ENCODE results near the gene GGNBP2.

Gene GGNBP2

DNA sequence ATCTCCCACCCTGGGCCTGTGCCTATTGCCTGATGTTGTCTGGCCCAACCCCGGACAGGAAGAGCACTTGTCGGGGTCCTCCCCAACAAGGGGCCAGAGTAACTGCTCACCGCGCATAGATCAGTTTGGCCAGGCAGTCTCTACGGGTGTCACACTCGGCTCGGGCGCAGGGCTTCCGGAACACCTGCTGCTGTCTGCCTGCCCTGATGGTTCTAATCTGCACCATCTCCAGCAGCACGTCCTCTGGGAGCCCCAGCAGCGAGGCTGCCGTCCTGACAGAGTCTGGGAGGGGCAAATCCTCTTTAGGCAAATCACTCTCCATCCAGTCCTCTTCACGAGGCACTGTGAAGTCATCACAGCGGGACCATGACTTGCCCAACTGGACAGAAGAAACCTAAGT lies 34.1 kb upstream of the GGNBP2 start:
- H3K79me2 ChIP-seq (ENCODE audit: low read length): no peaks in the 10 kb centered on the region
- no peaks in the 10 kb centered on the region for H3K9me3 ChIP-seq (ENCODE audit: insufficient read depth, low read length)
- H3K36me3 ChIP-seq (replicated peaks; ENCODE audit: low read depth, low read length): peaks cover 7% of the 10 kb centered on the region
- H3K4me3 ChIP-seq (ENCODE audit: low read length): no peak overlapping the region
- no peak overlapping the region for H2AFZ ChIP-seq (ENCODE audit: low read depth, low read length)
- H3K27me3 ChIP-seq (ENCODE audit: low read depth, low read length): no peaks in the 10 kb centered on the region
- H4K20me1 ChIP-seq (ENCODE audit: insufficient read depth, low read length): no peaks in the 10 kb centered on the region
- TF ChIP-seq, protein P1, sequence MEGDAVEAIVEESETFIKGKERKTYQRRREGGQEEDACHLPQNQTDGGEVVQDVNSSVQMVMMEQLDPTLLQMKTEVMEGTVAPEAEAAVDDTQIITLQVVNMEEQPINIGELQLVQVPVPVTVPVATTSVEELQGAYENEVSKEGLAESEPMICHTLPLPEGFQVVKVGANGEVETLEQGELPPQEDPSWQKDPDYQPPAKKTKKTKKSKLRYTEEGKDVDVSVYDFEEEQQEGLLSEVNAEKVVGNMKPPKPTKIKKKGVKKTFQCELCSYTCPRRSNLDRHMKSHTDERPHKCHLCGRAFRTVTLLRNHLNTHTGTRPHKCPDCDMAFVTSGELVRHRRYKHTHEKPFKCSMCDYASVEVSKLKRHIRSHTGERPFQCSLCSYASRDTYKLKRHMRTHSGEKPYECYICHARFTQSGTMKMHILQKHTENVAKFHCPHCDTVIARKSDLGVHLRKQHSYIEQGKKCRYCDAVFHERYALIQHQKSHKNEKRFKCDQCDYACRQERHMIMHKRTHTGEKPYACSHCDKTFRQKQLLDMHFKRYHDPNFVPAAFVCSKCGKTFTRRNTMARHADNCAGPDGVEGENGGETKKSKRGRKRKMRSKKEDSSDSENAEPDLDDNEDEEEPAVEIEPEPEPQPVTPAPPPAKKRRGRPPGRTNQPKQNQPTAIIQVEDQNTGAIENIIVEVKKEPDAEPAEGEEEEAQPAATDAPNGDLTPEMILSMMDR (IDR thresholded peaks at IDR 0.05; ENCODE audit: low read depth, low read length): no peak
- TF ChIP-seq EZH2phosphoT487 (IDR thresholded peaks at IDR 0.05; ENCODE audit: low read depth): no peak
- H3K27ac ChIP-seq (ENCODE audit: low read length): no peak overlapping the region
- no peaks in the 10 kb centered on the region for H3K4me1 ChIP-seq (ENCODE audit: low read length)
- H3K9ac ChIP-seq (ENCODE audit: low read length): no peak overlapping the region
- no peak overlapping the region for H3K4me2 ChIP-seq (ENCODE audit: low read length)

DNA sequence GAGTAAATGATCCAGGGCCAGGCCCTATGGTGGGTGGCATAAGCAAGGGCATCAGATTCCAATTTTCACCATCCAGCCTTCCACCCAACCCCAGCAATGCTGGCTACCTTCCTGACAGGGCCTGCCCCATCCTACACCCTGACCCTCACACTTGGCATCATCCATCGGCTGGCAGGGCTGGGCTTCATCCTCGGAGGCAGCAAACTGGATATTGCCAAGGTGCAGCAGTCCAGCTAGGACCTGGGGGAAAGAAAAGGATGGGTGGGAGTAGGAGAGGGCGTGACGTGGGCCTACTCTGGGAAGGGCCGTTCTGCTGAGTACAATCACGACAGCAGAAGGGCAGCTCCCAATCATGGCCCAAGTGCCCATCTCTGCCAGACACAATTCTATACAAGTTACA lies 33.5 kb upstream of the GGNBP2 start:
- H3K79me2 ChIP-seq (ENCODE audit: low read length): no peaks in the 10 kb centered on the region
- no peak overlapping the region for H3K4me2 ChIP-seq (ENCODE audit: low read length)
- H2AFZ ChIP-seq (ENCODE audit: low read depth, low read length): no peak overlapping the region
- no peaks in the 10 kb centered on the region for H3K27me3 ChIP-seq (ENCODE audit: low read depth, low read length)
- H3K4me1 ChIP-seq (ENCODE audit: low read length): no peaks in the 10 kb centered on the region
- no peak overlapping the region for H3K9ac ChIP-seq (ENCODE audit: low read length)
- no peaks in the 10 kb centered on the region for H3K9me3 ChIP-seq (ENCODE audit: insufficient read depth, low read length)
- peaks cover 4% of the 10 kb centered on the region for H3K36me3 ChIP-seq (replicated peaks; ENCODE audit: low read depth, low read length)
- H3K4me3 ChIP-seq (ENCODE audit: low read length): no peak overlapping the region
- no peaks in the 10 kb centered on the region for H4K20me1 ChIP-seq (ENCODE audit: insufficient read depth, low read length)
- H3K27ac ChIP-seq (ENCODE audit: low read length): no peak overlapping the region
- TF ChIP-seq EZH2phosphoT487 (IDR thresholded peaks at IDR 0.05; ENCODE audit: low read depth): no peak
- TF ChIP-seq, protein P1 (IDR thresholded peaks at IDR 0.05; ENCODE audit: low read depth, low read length): no peak

DNA sequence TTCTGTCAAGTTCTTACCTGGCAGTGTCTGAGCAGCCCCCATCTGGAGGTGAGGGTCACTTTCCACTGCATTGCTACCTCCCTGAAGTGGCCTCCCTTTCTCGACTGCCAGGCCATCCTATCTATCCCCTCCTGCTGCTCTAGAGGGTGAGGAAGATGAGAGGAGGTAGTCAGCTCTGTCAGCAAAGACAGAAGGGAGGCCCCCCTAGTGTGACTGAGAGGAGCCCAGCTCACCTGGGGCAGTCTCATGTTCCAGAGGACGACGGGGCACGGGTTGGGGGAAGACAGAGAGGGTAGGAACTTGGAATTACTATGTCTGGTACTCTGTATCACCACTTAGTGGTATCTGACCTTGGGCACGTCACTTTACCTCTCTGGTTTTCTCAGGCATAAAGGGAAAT lies 32.1 kb upstream of the GGNBP2 start:
- H3K36me3 ChIP-seq (replicated peaks; ENCODE audit: low read depth, low read length): peaks cover 3% of the 10 kb centered on the region
- H3K4me1 ChIP-seq (ENCODE audit: low read length): no peaks in the 10 kb centered on the region
- no peak overlapping the region for H3K4me3 ChIP-seq (ENCODE audit: low read length)

DNA sequence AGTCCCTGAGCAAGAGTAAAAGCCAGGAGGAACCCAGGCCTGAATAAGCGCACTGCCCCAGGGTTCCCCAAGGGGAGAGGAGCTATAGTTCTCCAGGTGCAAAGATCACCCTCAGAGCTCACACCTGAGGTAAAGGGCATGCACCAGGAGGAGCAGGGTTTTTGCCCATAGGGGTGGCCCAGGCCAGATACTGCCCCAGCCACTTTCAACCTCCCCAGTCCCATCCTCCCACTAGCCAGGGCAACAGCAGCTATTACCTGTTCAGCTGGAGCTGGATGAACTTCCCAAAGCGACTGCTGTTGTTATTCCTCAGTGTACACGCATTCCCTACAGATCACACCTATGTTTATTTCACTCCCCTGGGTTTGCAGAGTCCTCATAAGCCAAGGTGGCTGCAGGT lies 29.9 kb upstream of the GGNBP2 start:
- Histone ChIP-seq H2AFZ (ENCODE audit: low read depth, low read length) (no peak overlapping the region), H3K27me3 (ENCODE audit: low read depth, low read length) (no peaks in the 10 kb centered on the region), H3K9ac (ENCODE audit: low read length) (no peak overlapping the region), H4K20me1 (ENCODE audit: insufficient read depth, low read length) (no peaks in the 10 kb centered on the region), H3K79me2 (ENCODE audit: low read length) (no peaks in the 10 kb centered on the region), H3K4me1 (ENCODE audit: low read length) (peaks cover 11% of the 10 kb centered on the region), H3K27ac (ENCODE audit: low read length) (no peak overlapping the region), H3K36me3 (replicated peaks; ENCODE audit: low read depth, low read length) (peaks cover 9% of the 10 kb centered on the region), H3K4me3 (ENCODE audit: low read length) (no peak overlapping the region), H3K9me3 (ENCODE audit: insufficient read depth, low read length) (no peaks in the 10 kb centered on the region), H3K4me2 (ENCODE audit: low read length) (no peak overlapping the region)
- TF ChIP-seq, protein P1 (IDR thresholded peaks at IDR 0.05; ENCODE audit: low read depth, low read length): no peak
- no peak for TF ChIP-seq EZH2phosphoT487 (IDR thresholded peaks at IDR 0.05; ENCODE audit: low read depth)

More for the DNA sequence above, 32.1 kb upstream of the GGNBP2 start:
- Histone ChIP-seq H2AFZ (ENCODE audit: low read depth, low read length) (no peak overlapping the region), H3K27ac (ENCODE audit: low read length) (no peak overlapping the region), H3K9ac (ENCODE audit: low read length) (no peak overlapping the region), H3K27me3 (ENCODE audit: low read depth, low read length) (no peaks in the 10 kb centered on the region), H3K9me3 (ENCODE audit: insufficient read depth, low read length) (no peaks in the 10 kb centered on the region), H3K4me2 (ENCODE audit: low read length) (no peak overlapping the region), H4K20me1 (ENCODE audit: insufficient read depth, low read length) (no peaks in the 10 kb centered on the region), H3K79me2 (ENCODE audit: low read length) (no peaks in the 10 kb centered on the region)
- TF ChIP-seq EZH2phosphoT487 (IDR thresholded peaks at IDR 0.05; ENCODE audit: low read depth): no peak

DNA sequence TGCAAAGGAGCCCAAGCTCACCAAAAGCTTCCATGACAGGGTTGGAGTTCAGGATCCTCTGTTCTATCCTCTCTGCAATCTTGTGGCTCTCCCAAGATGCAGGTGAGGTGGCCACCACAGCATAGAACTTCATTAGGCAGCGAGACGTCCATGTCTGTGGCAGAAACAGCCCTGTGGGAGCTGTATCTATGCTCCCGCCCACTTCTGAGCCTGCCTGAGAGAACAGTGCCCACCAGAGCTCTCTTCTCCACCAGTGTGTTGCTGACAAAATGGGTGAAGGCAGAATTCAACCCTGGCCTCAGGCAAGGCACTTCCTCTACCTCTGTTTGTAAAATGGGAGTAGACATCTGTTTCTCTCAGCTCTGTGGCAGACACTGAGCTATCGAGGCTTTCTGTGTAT lies 28.9 kb upstream of the GGNBP2 start:
- H3K4me1 ChIP-seq (ENCODE audit: low read length): peaks cover 11% of the 10 kb centered on the region
- H3K4me3 ChIP-seq (ENCODE audit: low read length): no peak overlapping the region
- no peak overlapping the region for H2AFZ ChIP-seq (ENCODE audit: low read depth, low read length)
- H3K9me3 ChIP-seq (ENCODE audit: insufficient read depth, low read length): no peaks in the 10 kb centered on the region
- no peak overlapping the region for H3K27ac ChIP-seq (ENCODE audit: low read length)
- no peak overlapping the region for H3K4me2 ChIP-seq (ENCODE audit: low read length)
- H4K20me1 ChIP-seq (ENCODE audit: insufficient read depth, low read length): no peaks in the 10 kb centered on the region
- H3K36me3 ChIP-seq (replicated peaks; ENCODE audit: low read depth, low read length): peaks cover 15% of the 10 kb centered on the region
- no peak overlapping the region for H3K9ac ChIP-seq (ENCODE audit: low read length)
- no peaks in the 10 kb centered on the region for H3K79me2 ChIP-seq (ENCODE audit: low read length)
- TF ChIP-seq, protein P1 (IDR thresholded peaks at IDR 0.05; ENCODE audit: low read depth, low read length): no peak
- TF ChIP-seq EZH2phosphoT487 (IDR thresholded peaks at IDR 0.05; ENCODE audit: low read depth): no peak
- H3K27me3 ChIP-seq (ENCODE audit: low read depth, low read length): no peaks in the 10 kb centered on the region

All from OCI-LY3 (cell line).